HepG2 (cell line): ENCODE data around the gene NPFFR1. TPM values are rescaled to one million over a fixed set of nuclear protein-coding genes. Genes with fewer than 3 reads are reported as not detected.
A peak's percentile ranks its signal among the peaks of the same experiment; 100 is the strongest.

Experiments used
- ASH2L ChIP-seq: fragments of 300-600, 200-600 bp; sonication (generic); IDR thresholded peaks from 2 replicates; pipeline ENCODE4 v1.7.0; 2017; ENCODE audit warnings: low read depth, mild to moderate bottlenecking, moderate library complexity, mixed read lengths, low read length; ENCODE audit not compliant: insufficient read length
- CC2D1A ChIP-seq: sonication (generic); formaldehyde crosslinking; IDR thresholded peaks from 2 replicates; pipeline ENCODE4 v1.8.1; 2023; ENCODE audit warnings: mild to moderate bottlenecking, missing genetic modification reagents
- CCAR2 ChIP-seq: fragments of 200-400 bp; formaldehyde crosslinking; optimal IDR thresholded peaks from 2 replicates; pipeline ENCODE3; 2018; ENCODE audit warnings: low read depth, mild to moderate bottlenecking, low read length, moderate library complexity
- HMGXB3 ChIP-seq: sonication (generic); formaldehyde crosslinking; IDR thresholded peaks from 2 replicates; pipeline ENCODE4 v1.4.0; 2020; ENCODE audit warnings: missing genetic modification reagents, borderline replicate concordance
- KMT2A ChIP-seq: sonication (generic); formaldehyde crosslinking; IDR thresholded peaks from 2 replicates; pipeline ENCODE4 v1.4.0; 2020; ENCODE audit warnings: missing genetic modification reagents
- MIER3 ChIP-seq: IDR thresholded peaks from 2 replicates; pipeline ENCODE4 v1.6.1; 2016; ENCODE audit warnings: missing compliant biosample characterization, borderline replicate concordance
- NFE2L2 ChIP-seq: fragments of 150-350 bp; IDR thresholded peaks from 2 replicates; pipeline ENCODE4 v1.6.1; 2014; ENCODE audit warnings: low read length
- SNAPC4 ChIP-seq: sonication (generic); formaldehyde crosslinking; IDR thresholded peaks from 2 replicates; pipeline ENCODE4 v1.4.0; 2020; ENCODE audit warnings: mild to moderate bottlenecking, missing genetic modification reagents
- XBP1 ChIP-seq: sonication (generic); formaldehyde crosslinking; IDR thresholded peaks from 2 replicates; pipeline ENCODE4 v1.5.0; 2020; ENCODE audit warnings: missing genetic modification reagents
- ZBTB42 ChIP-seq: sonication (generic); formaldehyde crosslinking; IDR thresholded peaks from 2 replicates; pipeline ENCODE4 v1.5.0; 2020; ENCODE audit warnings: mild to moderate bottlenecking, missing genetic modification reagents
- ZNF788 ChIP-seq: sonication (generic); formaldehyde crosslinking; IDR thresholded peaks from 2 replicates; pipeline ENCODE4 v1.5.0; 2020; ENCODE audit warnings: mild to moderate bottlenecking, missing genetic modification reagents, borderline replicate concordance
- ZNF850 ChIP-seq: sonication (generic); formaldehyde crosslinking; conservative IDR thresholded peaks from 2 replicates; pipeline ENCODE4 v1.9.0; 2021; ENCODE audit warnings: mild to moderate bottlenecking, missing genetic modification reagents
- polyA plus RNA-seq, 8 experiments: library from polyadenylated mRNA; depleted of rRNA in 3 of 8; stranded (reverse) in 7 of 8; unstranded in 1 of 8; fragments of >200 nt; fragmentation: Illumina TruSeq in 4 of 8; extraction: Trizol in 4 of 8; gene quantifications; 2 replicates each; pipeline versions ENCODE4 v1.2.1 to v1.2.3, GENCODE V29; 2011 to 2016; ENCODE audit warnings: low read depth in 4 of 8, missing spikeins in 1 of 8, mixed read lengths in 1 of 8; ENCODE audit not compliant: insufficient read depth in 1 of 8
- total RNA-seq, 5 experiments: library from RNA; depleted of rRNA; stranded (reverse); fragments of >200 nt; fragmentation: Illumina TruSeq; extraction: Trizol; gene quantifications; 2 replicates each; pipeline ENCODE4 v1.2.3, GENCODE V29; 2016; ENCODE audit warnings: low read depth in 1 of 5

NPFFR1 gene
- total and polyA plus RNA-seq, 2 of the 13 experiments (the other 11 are each of a cell fraction or from before 2014, with no cell fraction given): under 0.01 TPM; not detected in 1

- 0 out of 2 replicates have a peak, but pooled peaks have one; percentile 7 for TF ChIP-seq HMGXB3
- TF ChIP-seq ZBTB42: peak; percentile 42; the same call in 1 of the 2 replicates
- no peak for TF ChIP-seq SNAPC4 (CRISPR knock-in tag)
- no peak for TF ChIP-seq CC2D1A (CRISPR knock-in tag)
- TF ChIP-seq KMT2A (CRISPR knock-in tag): no peak
- no peak for TF ChIP-seq ASH2L
- TF ChIP-seq ZNF850: no peak
- TF ChIP-seq CCAR2: no peak
- no peak for TF ChIP-seq MIER3
- TF ChIP-seq XBP1 (CRISPR knock-in tag): no peak
- TF ChIP-seq ZNF788 (CRISPR knock-in tag): no peak
- TF ChIP-seq NFE2L2: no peak
These were observed 39.4 kb upstream of the NPFFR1 start (continued) for GRCh38 chr10:70323138-70323696.
